K562 (cell line): ENCODE data around the gene NBEAL2. TPM values are rescaled to one million over a fixed set of nuclear protein-coding genes. Genes with fewer than 3 reads are reported as not detected.

ENCODE experiments used
- ATAC-seq: fragments of 200-7000 bp; cut with Tn5 transposase; 3 replicates; pipeline ENCODE4 v1.9.1; 2020; ENCODE audit warnings: moderate library complexity
- BruUV-seq: library from RNA; stranded (reverse); fragments of 400-500 nt; replicated peaks from 2 replicates; lab custom pipeline; 2021; lab: Mats Ljungman, UMichigan
- CTCF ChIA-PET: fragments of 300-600 bp; formaldehyde crosslinking; extraction: SDS; loops from one replicate; lab custom pipeline; 2021; ENCODE audit warnings: low intra/inter-chr PET ratio; lab: Yijun Ruan, JAX
- POLR2A ChIA-PET: fragments of 300-600, 350-650 bp; sonication (Branson Sonifier 250); formaldehyde crosslinking; extraction: SDS; loops from one replicate; lab custom pipeline; 2021; ENCODE audit warnings: antibody characterized with exemption, inconsistent platforms; lab: Yijun Ruan, JAX
- DNase-seq, 4 experiments: peaks; one replicate each; pipeline versions ENCODE4 v3.0.0 to v3.0.0-alpha.2; 2011 to 2018; ENCODE audit warnings: low spot score in 3 of 4, mixed read lengths in 3 of 4; ENCODE audit errors: extremely low read depth in 1 of 4
- FAIRE-seq: peaks from 2 replicates; lab custom pipeline; 2011; peaks lifted over from hg19 to GRCh38; lab: Jason Lieb, UNC
- H2AFZ ChIP-seq: 2 replicates; pipeline ENCODE4 v1.6.0; 2011; ENCODE audit warnings: low read depth, low read length, control low read depth, inconsistent platforms
- H3K27ac ChIP-seq: fragments of 200-600 bp; 3 replicates; pipeline ENCODE4 v1.8.0; 2011; ENCODE audit warnings: low read depth, mild to moderate bottlenecking, control low read depth, inconsistent platforms, low read length, moderate library complexity, mixed read lengths; ENCODE audit errors: extremely low read depth
- H3K27me3 ChIP-seq, 2 experiments: fragments of 300-600 bp in 1 of 2; 2 replicates in 1 of 2; 3 replicates in 1 of 2; pipeline versions ENCODE4 v1.6.0 to v1.8.0; 2011; ENCODE audit warnings: inconsistent platforms in 2 of 2, low read length in 2 of 2, mild to moderate bottlenecking in 1 of 2, mixed read lengths in 1 of 2, moderate library complexity in 1 of 2; ENCODE audit not compliant: control insufficient read depth in 2 of 2, insufficient read depth in 2 of 2
- H3K36me3 ChIP-seq: fragments of 300-600 bp; 3 replicates; pipeline ENCODE4 v1.8.0; 2011; ENCODE audit warnings: mild to moderate bottlenecking, low read length, inconsistent platforms; ENCODE audit not compliant: control insufficient read depth, insufficient read depth
- H3K4me1 ChIP-seq, 2 experiments: fragments of 200-600 bp in 1 of 2; replicated peaks in 1 of 2; 2 replicates in 1 of 2; 3 replicates in 1 of 2; pipeline versions ENCODE4 v1.5.1 to v1.8.0; 2011; ENCODE audit warnings: inconsistent platforms in 2 of 2, low read length in 2 of 2, mild to moderate bottlenecking in 1 of 2, mixed read lengths in 1 of 2, moderate library complexity in 1 of 2; ENCODE audit not compliant: control insufficient read depth in 2 of 2, insufficient read depth in 2 of 2
- H3K4me2 ChIP-seq: 2 replicates; pipeline ENCODE4 v1.6.1; 2011; ENCODE audit warnings: low read length, control low read depth, inconsistent platforms, mixed read lengths; ENCODE audit not compliant: insufficient read depth
- H3K4me3 ChIP-seq: fragments of 200-600 bp; sonication (generic), shearing (Covaris generic); 2 replicates; pipeline ENCODE4 v1.5.1; 2016; ENCODE audit warnings: control low read depth, inconsistent platforms
- H3K79me2 ChIP-seq: fragments of 200-600 bp; 3 replicates; pipeline ENCODE4 v1.8.0; 2011; ENCODE audit warnings: low read length, inconsistent platforms; ENCODE audit not compliant: control insufficient read depth, insufficient read depth
- H3K9ac ChIP-seq, 2 experiments: 2 replicates each; pipeline versions ENCODE4 v1.6.0 to v1.6.1; 2011; ENCODE audit warnings: low read depth in 2 of 2, low read length in 2 of 2, control low read depth in 1 of 2, inconsistent platforms in 1 of 2, mild to moderate bottlenecking in 1 of 2, mixed read lengths in 1 of 2; ENCODE audit not compliant: insufficient read depth in 1 of 2
- H3K9me1 ChIP-seq: one replicate; pipeline ENCODE4 v1.6.0; 2011; ENCODE audit warnings: inconsistent platforms, mild to moderate bottlenecking, low read length, moderate library complexity; ENCODE audit not compliant: control insufficient read depth, insufficient read depth
- H3K9me3 ChIP-seq: replicated peaks from 2 replicates; pipeline ENCODE4 v1.5.1; 2011; ENCODE audit warnings: low read depth, low read length, inconsistent platforms; ENCODE audit not compliant: control insufficient read depth, insufficient read depth
- H4K20me1 ChIP-seq: replicated peaks from 2 replicates; pipeline ENCODE4 v1.6.1; 2011; ENCODE audit warnings: low read length, inconsistent platforms, mixed read lengths; ENCODE audit not compliant: control insufficient read depth, insufficient read depth
- AFF4 ChIP-seq: sonication (generic); formaldehyde crosslinking; IDR thresholded peaks from 2 replicates; pipeline ENCODE4 v1.8.0; 2023; ENCODE audit warnings: mild to moderate bottlenecking, missing genetic modification reagents
- ARHGAP35 ChIP-seq: fragments of 450-650 bp; IDR thresholded peaks from 2 replicates; pipeline ENCODE4 v1.6.1; 2018; ENCODE audit not compliant: partially characterized antibody
- CBFB ChIP-seq: sonication (generic); formaldehyde crosslinking; IDR thresholded peaks from 2 replicates; pipeline ENCODE4 v1.4.0; 2020; ENCODE audit warnings: mild to moderate bottlenecking, missing genetic modification reagents
- IRF1 ChIP-seq: sonication (generic); formaldehyde crosslinking; IDR thresholded peaks from 2 replicates; pipeline ENCODE4 v1.8.0; 2022; ENCODE audit warnings: missing genetic modification reagents, mild to moderate bottlenecking, borderline replicate concordance
- KLF6 ChIP-seq: fragments of 250-450 bp; sonication (Bioruptor Pico); IDR thresholded peaks from 2 replicates; pipeline ENCODE4 v1.4.0; 2020; ENCODE audit warnings: mild to moderate bottlenecking, moderate library complexity, borderline replicate concordance
- NFATC3 ChIP-seq: fragments of 450-650 bp; IDR thresholded peaks from 2 replicates; pipeline ENCODE4 v1.6.1; 2017; ENCODE audit warnings: mild to moderate bottlenecking
- SP2 ChIP-seq: IDR thresholded peaks from 2 replicates; pipeline ENCODE4 v1.6.1; 2011; ENCODE audit warnings: mild to moderate bottlenecking, low read depth, low read length, moderate library complexity; ENCODE audit not compliant: poor library complexity, severe bottlenecking; ENCODE audit errors: extremely low read depth
- TAF7 ChIP-seq: fragments of 450-650 bp; IDR thresholded peaks from 2 replicates; pipeline ENCODE4 v1.6.1; 2016; ENCODE audit warnings: missing genetic modification characterization, missing compliant biosample characterization
- ZNF133 ChIP-seq: fragments of 250-450 bp; sonication (Bioruptor Pico); IDR thresholded peaks from 2 replicates; pipeline ENCODE4 v1.4.0; 2020; ENCODE audit warnings: mild to moderate bottlenecking
- ZNF347 ChIP-seq: fragments of 450-650 bp; formaldehyde crosslinking; IDR thresholded peaks from 2 replicates; pipeline ENCODE4 v1.4.0; 2020; ENCODE audit warnings: low read depth, mild to moderate bottlenecking, moderate library complexity
- ZNF695 ChIP-seq: fragments of 450-650 bp; formaldehyde crosslinking; IDR thresholded peaks from 2 replicates; pipeline ENCODE4 v1.4.0; 2020; ENCODE audit warnings: mild to moderate bottlenecking, moderate library complexity
- ZNF717 ChIP-seq: fragments of 250-450 bp; sonication (Bioruptor Pico); IDR thresholded peaks from 2 replicates; pipeline ENCODE4 v1.5.0; 2021
- in situ Hi-C: fragments of 300-500 bp; cut with MboI; formaldehyde crosslinking; loops from 4 replicates; pipeline ENCODE4 v1.15.0; 2018; ENCODE audit warnings: inconsistent platforms, mixed read lengths
- intact Hi-C: fragments of 100-400 bp; cut with micrococcal nuclease; formaldehyde crosslinking; loops from 2 replicates; pipeline ENCODE4 v1.14.2; 2022
- polyA plus RNA-seq, 8 experiments: library from polyadenylated mRNA; depleted of rRNA in 4 of 8; stranded (reverse) in 5 of 8; unstranded in 3 of 8; fragments of >200 nt; fragmentation: Nextera tagmentation in 2 of 8; fragmentation: Illumina TruSeq in 1 of 8; extraction: Ambion mirVana in 2 of 8; extraction: Trizol in 1 of 8; gene quantifications; 2 replicates each; pipeline versions ENCODE4 v1.2.1 to v1.2.3, GENCODE V29; 2011 to 2014; ENCODE audit warnings: inconsistent platforms in 1 of 8, missing spikeins in 1 of 8
- total RNA-seq, 7 experiments: library from RNA; depleted of rRNA in 6 of 7; stranded (reverse); fragments of >200 nt in 6 of 7; fragmentation: Illumina TruSeq in 2 of 7; extraction: Trizol in 2 of 7; gene quantifications; 2 replicates each; pipeline versions ENCODE4 v1.2.1 to v1.2.3, GENCODE V29; 2011 to 2021; ENCODE audit warnings: low replicate concordance in 1 of 7

The NBEAL2 gene
- total and polyA plus RNA-seq, 9 of the 15 experiments (the other 6 are each of a cell fraction or from before 2014, with no cell fraction given) = 0.06 to 114 (median 29.6) TPM

GRCh38 chr3:47054412-47054811 lies 74.9 kb downstream of the NBEAL2 start:
- no peaks in the 10 kb centered on the region for H4K20me1 ChIP-seq
- ChIA-PET CTCF (no interaction called here), POLR2A (no interaction called here)
- H3K36me3 ChIP-seq = peaks cover 42% of the 10 kb centered on the region
- TF ChIP-seq ZNF347 (CRISPR knock-in tag) (no peak), IRF1 (CRISPR knock-in tag) (no peak), ZNF133 (no peak), AFF4 (CRISPR knock-in tag) (no peak), ZNF717 (CRISPR knock-in tag) (no peak), ARHGAP35 (no peak), NFATC3 (no peak), SP2 (no peak), KLF6 (CRISPR knock-in tag) (no peak), TAF7 (tag) (no peak), ZNF695 (CRISPR knock-in tag) (no peak), CBFB (CRISPR knock-in tag) (no peak)
- intact Hi-C loops (no loop called here), in situ Hi-C loops (no loop called here)
- H3K4me3 ChIP-seq = no peak overlapping the region
- H3K9me1 ChIP-seq = no peaks in the 10 kb centered on the region
- no peak overlapping the region for H3K9ac ChIP-seq
- H3K4me1 ChIP-seq = no peaks in the 10 kb centered on the region
- no peak overlapping the region for H3K4me2 ChIP-seq
- no peaks in the 10 kb centered on the region for H3K27me3 ChIP-seq
- H3K27ac ChIP-seq = no peak overlapping the region
- BruUV-seq = no TSS peak
- FAIRE-seq (no peak), ATAC-seq (no peak), DNase-seq (no peak)
- H2AFZ ChIP-seq = no peak overlapping the region
- H3K79me2 ChIP-seq = peaks cover 10% of the 10 kb centered on the region; the same call in 2 of the 3 replicates
- H3K9me3 ChIP-seq = no peaks in the 10 kb centered on the region
